Activated naive CD4-positive, alpha-beta T cell treated with anti-CD3 and anti-CD28 coated beads, Interleukin-2, amount 50 U/mL, for 16 hours (primary cell): Measurements from ENCODE around the gene DIAPH1.

Experiments
- DNase-seq: peaks from one replicate; pipeline ENCODE4 v3.0.0-alpha.2; 2020

Gene DIAPH1

DNA sequence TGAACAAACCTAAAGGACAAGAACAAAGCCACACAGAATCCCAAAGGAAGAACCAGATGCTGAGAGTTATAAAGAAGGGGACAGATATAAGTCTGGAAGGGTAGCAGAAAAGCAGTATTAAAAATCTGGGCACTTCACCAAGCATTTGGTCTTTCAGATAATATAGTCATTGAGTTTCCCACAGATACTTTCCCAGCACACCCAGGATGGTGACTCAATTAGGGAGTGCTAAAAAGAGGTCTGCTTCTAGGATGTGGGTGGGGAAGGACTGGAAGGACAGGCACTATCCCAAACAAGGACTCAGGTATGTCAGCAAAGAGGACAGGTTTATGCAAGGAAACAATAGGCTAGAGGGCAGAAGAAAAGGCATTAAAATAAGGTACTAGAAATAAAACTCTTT is 59.3 kb downstream of the DIAPH1 start:
- no peak for DNase-seq

DNA sequence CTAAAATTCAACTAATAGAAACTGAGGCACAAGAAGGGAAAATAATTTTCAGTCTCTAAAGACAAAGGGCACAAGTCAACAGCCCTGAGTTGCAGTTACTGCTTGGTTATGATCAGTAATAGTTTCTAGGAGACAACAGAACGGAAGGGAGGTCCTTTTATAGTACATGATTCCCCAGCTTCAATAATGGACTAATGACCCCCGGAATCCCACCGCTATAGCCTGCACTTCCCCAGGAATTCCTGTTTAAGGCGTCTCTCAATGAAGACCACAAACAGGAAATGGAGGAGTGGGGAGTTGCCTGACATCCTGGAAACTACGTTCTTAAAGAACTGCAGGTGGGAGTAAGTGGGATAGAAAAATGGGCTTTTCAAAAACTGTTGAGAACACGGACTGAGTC is 60.6 kb downstream of the DIAPH1 start:
- no peak for DNase-seq

DNA sequence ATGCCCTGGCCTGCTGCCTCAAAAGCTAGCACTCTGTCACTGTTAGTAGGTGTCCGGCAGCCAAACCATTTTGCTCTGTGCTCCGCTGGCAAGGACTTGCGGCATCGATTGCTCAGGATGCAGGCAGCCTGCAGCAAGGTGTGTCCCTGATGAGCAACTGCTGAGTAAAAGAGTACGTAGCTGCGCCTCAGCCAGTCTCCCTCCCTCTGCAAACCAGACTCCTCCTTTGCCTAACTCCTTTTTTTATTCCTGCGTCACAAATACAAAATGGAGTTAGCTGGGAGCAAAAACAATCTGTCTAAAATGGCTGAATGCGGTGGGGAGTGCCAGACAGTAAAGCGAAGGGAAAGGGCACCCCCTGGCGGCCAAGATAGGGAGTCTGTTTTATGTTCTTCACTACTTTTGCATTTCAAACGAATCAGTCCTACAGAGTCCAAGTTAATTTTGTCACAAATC is 61.1 kb downstream of the DIAPH1 start:
- peak; percentile 78 for DNase-seq

DNA sequence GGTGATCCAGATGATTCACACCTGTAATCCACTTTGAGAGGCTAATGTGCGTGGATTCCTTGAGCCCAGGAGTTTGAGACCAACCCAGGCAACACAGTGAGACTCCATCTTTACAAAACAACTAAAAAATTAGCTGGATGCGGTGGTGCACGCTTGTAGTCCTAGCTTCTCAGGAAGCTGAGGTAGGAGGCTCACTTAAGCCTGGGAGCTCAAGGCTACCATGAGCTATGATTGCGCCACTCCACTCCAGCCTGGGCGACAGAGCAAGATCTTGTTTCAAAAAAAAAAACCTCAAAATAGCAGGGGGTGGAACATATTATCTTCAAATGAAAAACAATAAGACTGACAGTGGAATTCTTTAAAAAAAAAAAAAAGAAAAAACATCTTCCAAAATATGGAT is 70.9 kb downstream of the DIAPH1 start:
- DNase-seq, result no peak

DNA sequence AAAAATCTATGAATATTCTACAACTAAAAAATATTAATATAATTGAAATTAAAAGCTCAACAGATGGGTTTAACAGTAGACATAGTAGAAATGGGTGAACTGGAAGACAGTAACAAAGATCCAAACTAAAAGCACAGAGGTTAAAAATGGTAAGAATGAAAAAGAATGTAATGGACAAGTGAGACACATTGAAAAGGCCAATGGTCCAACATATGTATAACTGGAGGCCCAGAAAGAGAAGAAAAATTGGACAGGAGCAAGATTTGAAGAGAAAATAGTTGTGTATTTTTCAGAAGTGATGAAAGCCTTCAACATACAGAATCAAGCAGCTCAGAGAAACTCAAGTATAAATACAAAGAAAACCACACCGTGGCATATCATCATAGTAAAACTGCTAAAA is 71.3 kb downstream of the DIAPH1 start:
- DNase-seq, result no peak

DNA sequence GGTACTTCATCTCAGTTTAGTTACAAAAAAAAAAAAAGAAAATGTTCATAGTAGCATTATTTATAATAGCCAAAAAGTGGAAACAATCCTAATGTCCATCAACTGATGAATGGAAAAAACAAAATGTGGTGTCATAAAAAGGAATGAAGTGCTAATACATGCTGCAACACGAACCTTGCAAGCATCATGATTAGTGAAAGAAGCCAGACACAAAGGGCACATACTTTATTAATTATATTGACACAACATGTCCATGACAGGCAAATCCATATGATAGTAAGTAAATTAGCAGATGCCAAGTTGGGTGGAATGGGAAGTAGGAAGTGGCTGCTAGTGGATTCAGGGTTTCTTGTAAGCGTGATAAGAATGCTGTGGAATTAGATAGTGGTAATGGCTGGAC is 75.7 kb downstream of the DIAPH1 start:
- no peak for DNase-seq

DNA sequence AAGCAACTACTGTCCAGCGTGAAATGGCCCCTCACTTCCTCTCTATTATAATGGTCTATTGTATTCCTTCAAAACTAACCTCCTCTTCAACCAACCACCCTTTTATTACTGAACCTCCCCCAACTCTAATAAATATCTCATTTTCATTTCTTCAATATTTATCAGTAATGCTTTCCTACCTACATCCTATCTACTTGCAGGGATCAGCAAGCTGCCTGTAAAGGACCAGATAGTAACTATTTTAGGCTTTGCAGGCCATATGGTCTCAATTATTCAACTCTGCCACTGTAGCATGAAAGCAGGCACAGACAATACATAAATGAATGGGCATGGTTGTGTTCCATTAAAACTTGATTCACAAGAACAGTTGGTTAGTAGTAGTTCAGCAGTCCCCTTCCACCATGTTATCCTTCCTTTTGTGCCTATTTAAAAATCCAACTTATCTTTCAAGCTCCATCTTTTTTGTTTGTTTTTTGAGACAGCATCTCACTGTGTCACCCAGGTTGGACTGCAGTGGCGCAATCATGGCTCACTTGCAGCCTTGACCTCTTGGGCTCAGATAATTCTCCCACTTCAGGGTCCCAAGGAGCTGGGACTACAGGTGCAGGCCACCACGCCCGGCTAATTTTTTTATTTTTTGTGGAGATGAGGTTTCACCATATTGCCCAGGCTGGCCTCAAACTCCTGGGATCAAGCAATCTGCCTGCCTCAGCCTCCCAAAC is 84.1 kb downstream of the DIAPH1 start:
- no peak for DNase-seq

DNA sequence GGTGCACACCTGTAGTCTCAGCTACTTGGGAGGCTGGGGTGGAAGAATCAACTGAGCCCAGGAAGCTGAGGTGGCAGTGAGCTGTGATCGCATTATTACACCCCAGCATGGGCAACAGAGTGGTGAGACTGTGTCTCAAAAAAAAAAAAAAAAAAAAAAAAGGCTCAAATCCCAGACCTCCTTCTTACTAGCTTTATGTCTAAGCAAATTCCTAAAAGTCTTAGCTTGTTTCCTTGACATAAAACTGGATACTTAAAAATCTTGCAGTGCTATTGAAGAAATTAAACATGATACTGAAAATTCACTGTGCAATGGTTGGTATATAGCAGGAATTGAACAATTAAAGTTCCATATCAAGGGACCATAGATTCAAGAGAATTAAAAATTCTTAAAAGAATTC is 84.9 kb downstream of the DIAPH1 start:
- no peak for DNase-seq

DNA sequence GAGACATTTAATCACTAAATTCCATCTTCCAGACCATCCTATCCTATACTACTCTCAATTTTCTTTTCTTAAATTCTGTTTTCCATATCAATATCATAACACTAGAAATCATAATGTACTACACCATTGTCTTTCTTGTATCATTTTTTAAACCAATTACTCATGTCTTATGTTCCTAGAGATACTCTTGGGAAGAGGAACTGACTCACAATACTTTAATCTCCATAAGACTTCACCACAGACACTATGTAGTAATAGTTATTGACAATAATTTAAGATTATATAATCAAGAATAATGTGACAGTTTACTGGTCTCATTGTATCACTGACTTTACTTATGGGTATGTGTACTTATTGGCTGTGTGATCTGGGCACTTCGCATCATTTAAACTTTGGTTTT is 86.1 kb downstream of the DIAPH1 start:
- DNase-seq, result no peak

DNA sequence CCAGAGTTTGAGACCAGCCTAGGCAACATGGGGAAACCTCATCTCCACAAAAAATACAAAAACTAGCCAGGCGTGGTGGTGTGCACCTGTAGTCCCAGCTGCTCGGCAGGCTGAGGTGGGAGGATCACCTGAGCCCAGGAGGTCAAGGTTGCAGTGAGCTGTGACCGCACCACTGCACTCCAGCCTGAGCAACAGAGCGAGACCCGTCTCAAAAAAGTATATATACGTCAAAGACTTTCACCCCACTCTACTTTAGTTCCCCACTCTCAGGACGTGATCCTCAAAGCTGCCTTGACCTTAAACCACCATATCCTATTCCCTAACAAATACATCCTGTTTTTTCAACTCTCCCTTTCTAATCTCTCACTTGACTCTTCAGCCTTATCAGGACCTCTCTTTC is 88.9 kb downstream of the DIAPH1 start:
- no peak for DNase-seq

DNA sequence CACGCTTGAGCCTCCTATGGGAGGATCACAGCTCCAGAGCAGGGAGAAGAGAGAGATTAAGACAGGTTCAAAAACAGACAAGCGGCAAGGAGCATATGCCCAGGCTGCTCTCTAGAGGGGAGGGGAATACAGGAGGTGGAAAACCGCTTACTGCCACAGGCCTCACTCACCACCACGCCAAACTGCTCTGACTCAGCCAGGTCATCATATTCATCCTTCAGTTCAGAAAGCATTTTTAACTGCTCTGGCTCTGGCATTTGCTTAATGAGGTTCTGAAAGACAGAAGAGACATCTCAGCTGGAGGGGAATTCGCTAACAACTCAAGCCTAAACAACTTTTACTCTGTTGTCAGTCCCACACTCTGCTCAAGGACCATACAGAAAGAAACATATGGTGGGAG is 89.8 kb downstream of the DIAPH1 start:
- no peak for DNase-seq

DNA sequence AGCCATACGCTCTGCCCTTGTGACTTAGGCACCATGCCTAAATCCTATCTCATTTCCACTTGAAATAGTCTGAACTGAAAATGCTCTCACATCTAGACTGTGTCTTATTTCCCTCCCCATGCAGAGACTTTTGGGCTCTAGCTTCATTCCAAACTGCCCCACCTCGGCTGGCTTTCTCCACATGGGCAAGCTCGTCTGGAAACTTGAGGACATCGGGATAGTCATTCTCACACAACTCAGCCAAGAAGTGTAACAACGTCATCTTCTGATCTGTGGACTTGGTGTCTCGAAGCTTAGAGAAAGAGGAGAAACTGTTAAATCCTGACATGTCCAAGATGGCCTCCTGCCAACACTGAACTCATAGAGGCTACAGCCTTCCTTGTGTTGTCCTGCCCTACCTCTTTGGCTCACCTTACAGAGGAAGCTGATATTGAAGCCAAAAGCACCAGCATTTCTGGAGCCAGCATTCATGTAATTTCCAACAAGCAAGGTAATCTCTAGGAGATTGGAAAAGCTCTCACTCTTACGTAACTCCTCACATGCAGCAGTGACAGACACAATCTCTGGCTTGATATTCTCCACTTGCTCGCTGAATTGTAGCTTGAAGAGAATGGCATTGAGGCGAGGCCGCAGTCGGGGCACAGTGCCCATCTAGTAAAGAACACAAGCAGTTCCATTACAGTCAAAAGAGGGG is 90.4 kb downstream of the DIAPH1 start:
- DNase-seq, result no peak

DNA sequence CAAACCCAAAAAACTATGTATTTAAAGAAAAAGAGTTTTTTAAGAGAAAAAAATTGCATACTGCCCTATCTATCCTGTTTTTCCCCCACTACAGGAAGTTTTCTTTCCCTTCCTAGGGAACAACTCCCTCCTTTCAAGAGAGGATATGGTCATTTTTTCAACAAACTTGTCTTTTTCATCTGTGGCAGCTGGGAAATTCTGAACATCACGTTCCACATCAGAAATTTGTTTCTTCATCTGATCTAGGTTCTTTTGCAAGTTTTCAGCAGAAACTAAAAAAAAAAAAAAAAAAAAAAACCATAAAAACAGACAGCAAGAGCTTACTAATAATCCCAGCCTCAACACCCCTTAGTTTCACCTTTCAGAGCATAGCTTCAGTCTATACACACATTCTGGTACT is 91.4 kb downstream of the DIAPH1 start:
- no peak for DNase-seq

DNA sequence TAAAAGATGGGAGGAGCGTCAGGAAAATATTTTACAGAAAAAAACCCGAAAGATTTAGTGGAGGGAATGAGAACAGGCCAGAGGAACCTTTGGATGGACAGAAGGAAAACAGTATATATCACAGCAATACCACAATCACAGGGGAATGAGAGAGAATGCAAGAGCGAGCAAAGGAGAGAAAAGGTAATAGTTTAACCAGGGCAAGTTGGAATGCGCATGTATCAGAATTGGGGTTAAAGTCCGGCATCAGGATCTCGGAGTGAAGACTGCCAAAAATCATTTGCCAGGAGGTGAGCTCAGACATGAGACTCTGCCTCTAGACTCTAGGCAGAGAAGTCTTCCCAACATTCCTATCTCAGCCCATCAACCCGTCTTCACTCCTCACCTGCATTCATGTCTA is 93.1 kb downstream of the DIAPH1 start:
- DNase-seq, result no peak

DNA sequence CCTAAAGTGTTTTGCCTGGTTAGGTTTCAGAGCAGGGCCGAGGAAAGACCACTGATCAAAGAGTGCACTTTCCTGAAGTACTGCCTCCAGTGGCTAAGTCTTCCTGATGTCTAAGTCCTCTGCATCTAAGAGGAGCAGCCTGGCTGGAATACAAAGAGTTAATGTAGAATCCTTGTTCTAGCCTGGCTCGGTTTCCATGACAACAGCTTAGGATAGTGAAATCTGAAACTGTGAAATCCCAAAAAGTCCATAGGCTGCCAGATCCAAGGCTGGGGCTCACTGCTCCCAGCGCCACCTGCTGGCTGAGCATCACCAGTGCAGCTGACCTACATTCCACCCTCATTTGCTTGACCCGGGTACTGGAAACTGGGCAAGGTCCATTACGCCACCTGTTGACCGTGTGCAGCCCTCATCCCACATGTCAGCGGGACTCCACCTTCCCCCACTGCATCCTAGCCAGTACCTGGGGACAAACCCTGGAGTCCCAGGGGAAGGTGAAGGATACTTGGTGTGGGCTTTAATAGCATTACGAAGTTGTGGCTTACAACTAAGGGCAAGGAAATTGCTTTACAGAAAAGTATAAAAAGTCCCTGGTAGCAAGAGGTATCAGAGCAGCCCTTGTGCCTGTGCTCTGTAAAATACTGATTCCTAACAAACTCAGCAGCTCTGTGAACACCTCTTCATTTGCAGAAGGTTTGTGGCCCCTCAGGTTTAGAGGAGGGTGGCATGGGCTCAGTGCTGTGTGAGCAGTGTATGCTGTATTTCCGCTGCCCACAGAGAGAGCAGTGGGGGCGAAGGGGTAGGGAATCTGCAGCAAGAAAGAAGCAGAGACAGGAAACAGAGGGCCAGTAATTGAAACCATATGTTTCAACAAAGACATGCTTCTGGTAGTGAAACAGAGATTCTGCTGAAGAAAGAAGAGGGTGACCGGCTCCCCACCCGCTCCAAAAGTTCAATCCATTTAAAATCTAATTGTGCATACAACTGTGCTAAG is 93.9 kb downstream of the DIAPH1 start:
- DNase-seq, result peak; percentile 41

DNA sequence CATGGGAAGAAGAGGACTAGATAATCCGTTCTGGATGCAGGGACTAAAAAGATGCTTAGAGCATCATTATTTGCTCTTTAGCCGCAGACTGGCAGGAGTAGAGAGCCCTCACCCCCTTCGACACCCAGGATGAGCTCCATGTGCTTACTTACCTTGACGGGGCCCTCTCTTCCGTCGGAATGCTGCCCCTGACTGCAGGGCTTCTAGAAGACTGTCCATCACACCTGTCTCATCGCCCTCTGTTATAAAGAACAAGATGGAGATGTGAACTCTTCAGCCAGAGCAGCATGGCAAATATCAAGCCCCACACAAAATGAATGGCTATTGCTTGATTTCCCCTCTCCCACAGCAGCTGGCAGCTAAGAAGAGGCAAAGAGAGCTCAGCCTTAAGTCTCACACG is 94.8 kb downstream of the DIAPH1 start:
- no peak for DNase-seq

DNA sequence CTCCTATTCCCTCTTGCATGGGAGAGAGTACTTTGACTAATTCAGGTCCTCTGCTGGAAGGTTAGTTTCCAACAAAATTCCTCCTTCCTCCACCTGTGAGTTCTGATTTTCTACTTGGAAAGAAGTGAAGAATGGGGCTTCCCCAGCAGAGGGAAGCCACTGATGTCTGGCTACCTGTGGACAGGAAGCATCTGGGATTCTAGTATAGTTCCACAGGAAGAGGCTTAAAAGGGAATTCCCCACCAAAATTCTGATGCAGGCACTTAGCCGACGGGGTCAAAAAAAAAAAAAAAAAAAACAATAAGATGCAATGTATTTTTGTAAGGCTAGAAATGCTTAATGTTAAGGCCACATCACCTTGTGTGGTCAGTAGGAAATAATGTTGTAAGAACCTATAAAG is 96.5 kb downstream of the DIAPH1 start:
- no peak for DNase-seq

DNA sequence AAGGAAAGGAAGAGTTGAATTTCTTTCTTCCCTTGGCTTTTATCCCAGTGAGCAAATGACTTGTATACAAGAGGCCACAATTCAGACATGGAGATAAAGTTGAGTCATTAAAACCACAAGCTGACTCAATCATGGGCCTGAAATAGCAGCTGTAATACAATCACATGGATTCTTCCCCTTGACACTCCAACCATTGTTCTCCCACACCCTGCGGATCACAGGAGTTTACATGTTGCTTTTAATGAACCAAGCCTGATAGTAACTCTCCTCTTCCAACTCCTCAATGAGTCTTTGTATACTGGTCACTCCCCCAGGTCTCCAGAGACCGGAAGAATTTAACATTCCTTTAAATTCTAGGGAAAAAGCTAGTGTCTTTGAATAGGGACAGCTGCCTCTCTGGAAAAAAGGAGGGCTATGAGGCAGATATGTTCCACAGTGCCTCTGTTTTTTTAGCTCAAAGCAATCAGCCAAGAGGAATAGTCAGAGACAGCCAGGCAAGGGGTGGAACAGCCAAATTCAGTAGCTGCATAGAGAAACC is 97.5 kb downstream of the DIAPH1 start:
- no peak for DNase-seq

DNA sequence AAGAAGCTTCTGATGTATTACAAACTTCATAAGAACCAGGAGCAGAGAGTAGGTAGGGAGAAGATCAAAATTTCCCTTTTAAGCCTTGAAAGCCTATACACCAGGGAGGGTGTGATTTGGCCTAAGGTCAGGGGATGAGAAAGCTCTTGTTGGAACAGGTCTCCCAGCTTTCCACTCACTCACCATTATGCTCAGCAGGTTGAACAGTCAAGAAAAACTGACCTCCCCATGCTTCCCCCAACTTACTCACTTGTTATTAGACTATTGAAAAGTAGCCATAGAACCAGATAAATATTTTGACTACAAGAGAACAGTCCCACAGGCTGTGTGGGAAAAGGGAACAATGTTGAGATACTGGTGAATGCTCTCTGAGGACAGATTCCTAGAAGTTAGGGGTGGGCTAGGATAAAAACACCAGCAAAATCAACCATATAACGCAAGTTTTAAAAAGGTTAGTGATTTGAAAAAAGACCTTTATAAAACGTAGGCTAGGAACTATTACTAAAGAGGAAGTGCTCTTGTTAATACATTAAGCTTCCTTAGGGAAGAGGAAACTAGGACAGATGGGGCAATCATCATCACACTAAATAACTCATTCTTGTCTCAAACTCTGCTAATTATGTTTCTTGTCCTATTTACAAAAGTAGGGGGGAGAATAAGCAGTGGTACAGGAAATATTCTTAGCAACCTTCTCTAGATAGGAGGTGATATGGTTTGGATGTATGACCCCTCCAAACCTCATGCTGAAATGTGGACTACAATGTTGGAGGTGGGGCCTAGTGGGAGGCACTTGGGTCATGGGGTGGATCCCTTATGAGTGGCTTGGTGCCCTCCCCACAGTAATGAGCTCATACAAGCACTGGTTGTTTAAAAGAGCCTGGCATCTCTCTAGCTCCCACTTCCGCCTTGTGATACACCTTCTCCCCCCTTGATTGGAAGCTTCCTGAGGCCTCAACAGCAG is 98.9 kb downstream of the DIAPH1 start:
- no peak for DNase-seq

DNA sequence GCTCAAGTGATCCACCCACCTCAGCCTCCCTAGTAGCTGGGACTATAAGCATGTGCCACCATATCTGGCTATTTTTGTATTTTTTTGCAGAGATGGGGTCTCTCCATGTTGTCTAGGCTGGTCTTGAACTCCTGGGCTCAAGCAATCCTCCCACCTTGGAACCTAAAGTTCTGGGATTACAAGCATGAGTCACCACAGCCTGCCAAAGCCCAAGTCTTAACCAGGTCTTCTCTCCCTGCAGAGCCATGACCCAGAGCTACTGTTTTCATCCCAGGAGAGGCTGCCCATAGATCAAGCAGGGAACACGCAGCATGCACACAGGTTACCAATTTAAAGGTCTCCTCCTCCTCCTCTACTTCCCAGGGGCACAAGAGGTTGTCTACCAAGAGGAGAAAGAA is 100.2 kb downstream of the DIAPH1 start:
- DNase-seq, result no peak

DNA sequence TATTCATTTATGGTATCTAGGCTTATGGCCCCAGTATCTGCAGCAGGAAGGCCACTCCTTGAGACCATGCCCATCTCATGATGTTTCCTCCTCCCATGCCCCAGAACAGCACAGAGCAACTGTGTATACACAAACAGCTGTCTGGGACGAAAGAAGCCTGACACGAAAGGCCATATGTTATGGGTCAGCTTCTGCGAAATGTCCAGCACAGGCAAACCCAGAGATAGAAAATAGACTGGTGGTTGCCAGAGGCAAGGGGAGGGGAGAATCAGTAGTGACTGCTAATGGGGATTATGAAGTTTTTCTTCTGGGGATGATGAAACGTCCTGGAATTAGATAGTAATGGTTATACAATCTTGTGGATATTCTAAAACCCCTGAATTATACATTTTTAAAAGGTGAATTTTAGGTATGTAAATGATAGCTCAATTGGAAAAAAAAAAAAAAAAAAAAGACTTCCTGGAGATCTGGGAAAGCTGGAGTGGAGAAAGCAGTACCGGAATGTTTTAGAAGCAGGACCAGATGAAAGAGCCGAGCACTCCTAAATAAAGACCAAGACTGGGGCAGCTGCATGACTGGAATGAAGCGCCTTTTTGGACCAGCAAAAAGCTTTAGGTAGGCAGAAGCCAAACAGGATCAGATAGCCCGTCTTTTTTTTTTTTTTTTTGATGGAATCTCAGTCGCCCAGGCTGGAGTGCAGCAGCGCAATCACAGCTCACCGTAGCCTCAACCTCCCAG is 100.8 kb downstream of the DIAPH1 start:
- DNase-seq, result no peak
